Measurements from ENCODE around the gene FAM227A. TPM values are rescaled to one million over a fixed set of nuclear protein-coding genes. Genes with fewer than 3 reads are reported as not detected.
A peak's percentile ranks its signal among the peaks of the same experiment; 100 is the strongest.

FAM227A gene
- total RNA-seq, 1 donor from 2014 or later = 1.0 TPM

DNA sequence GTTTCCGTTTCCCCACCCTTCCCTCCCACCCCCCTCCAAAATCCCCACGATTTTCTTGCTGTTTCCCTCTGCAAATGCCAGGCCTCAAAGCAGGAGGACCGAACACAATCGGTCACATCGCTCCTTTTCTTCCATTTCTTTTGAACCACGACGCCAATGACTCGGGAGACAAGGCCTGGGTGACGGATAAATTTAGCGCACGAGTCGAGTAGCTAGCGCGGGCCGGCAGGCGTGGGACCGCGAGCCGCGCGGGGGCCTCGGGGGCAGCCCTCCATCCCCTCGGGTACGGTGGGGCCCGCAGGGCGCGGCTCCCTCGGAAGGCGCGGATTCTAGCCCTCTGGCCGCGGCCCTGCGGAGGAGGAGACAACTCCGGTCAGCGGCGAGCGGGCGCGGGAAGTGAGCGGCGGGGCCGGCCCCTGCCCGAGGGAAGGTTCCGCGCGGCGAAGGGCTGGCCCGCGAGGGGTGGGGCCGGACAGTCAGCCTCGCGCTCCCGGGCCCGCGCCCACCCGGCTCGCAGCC, 44.1 kb upstream of the FAM227A start:
- peak overlapping the region; percentile 85 for H3K4me3 ChIP-seq
- H3K4me1 ChIP-seq = peaks cover 68% of the 10 kb centered on the region
- H3K27ac ChIP-seq (replicated peaks) = peak overlapping the region; percentile 95

DNA sequence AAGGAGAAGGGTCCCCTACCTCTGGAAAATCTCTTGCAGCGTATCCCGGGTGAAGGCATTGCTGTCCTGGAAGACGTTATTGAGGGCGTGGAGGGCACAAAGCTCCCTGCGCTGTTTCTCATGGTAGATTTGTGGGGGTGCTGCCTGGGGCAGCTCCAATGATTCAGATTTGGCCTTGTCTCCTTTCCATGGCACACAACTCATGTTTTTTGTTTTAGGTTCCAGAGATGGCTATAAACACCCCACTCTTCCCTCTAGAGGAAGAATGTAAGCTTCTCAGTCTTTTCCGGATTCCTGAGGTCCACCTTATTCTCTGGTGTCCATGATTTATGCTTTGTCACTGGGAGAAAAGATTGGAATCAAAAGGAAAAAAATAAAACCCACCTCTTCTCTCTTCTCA, 43.6 kb upstream of the FAM227A start:
- TF ChIP-seq, protein P1, sequence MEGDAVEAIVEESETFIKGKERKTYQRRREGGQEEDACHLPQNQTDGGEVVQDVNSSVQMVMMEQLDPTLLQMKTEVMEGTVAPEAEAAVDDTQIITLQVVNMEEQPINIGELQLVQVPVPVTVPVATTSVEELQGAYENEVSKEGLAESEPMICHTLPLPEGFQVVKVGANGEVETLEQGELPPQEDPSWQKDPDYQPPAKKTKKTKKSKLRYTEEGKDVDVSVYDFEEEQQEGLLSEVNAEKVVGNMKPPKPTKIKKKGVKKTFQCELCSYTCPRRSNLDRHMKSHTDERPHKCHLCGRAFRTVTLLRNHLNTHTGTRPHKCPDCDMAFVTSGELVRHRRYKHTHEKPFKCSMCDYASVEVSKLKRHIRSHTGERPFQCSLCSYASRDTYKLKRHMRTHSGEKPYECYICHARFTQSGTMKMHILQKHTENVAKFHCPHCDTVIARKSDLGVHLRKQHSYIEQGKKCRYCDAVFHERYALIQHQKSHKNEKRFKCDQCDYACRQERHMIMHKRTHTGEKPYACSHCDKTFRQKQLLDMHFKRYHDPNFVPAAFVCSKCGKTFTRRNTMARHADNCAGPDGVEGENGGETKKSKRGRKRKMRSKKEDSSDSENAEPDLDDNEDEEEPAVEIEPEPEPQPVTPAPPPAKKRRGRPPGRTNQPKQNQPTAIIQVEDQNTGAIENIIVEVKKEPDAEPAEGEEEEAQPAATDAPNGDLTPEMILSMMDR (IDR thresholded peaks at IDR 0.05; ENCODE audit: borderline replicate concordance) = no peak
- DNase-seq = no peak
- intact Hi-C loops (cut with micrococcal nuclease) = no loop called here
- Histone ChIP-seq H3K27me3 (ENCODE audit: low read depth) (no peaks in the 10 kb centered on the region), H3K9me3 (replicated peaks) (no peaks in the 10 kb centered on the region), H3K36me3 (no peaks in the 10 kb centered on the region), H3K4me1 (peaks cover 69% of the 10 kb centered on the region), H3K27ac (replicated peaks) (peak overlapping the region; percentile 95), H3K4me3 (peak overlapping the region; percentile 85)

More for the DNA sequence above, 44.1 kb upstream of the FAM227A start:
- DNase-seq = peak; percentile 74
- TF ChIP-seq, protein P1 (IDR thresholded peaks at IDR 0.05; ENCODE audit: borderline replicate concordance) = no peak
- H3K27me3 ChIP-seq (ENCODE audit: low read depth) = no peaks in the 10 kb centered on the region
- H3K36me3 ChIP-seq = no peaks in the 10 kb centered on the region
- intact Hi-C loops (cut with micrococcal nuclease) = no loop called here
- H3K9me3 ChIP-seq (replicated peaks) = no peaks in the 10 kb centered on the region

- Histone ChIP-seq H3K27ac (replicated peaks) (peak overlapping the region; percentile 95), H3K27me3 (ENCODE audit: low read depth) (no peaks in the 10 kb centered on the region), H3K4me1 (peaks cover 71% of the 10 kb centered on the region), H3K4me3 (peak overlapping the region; percentile 85), H3K9me3 (replicated peaks) (no peaks in the 10 kb centered on the region), H3K36me3 (peaks cover 6% of the 10 kb centered on the region)
- TF ChIP-seq, protein P1 (IDR thresholded peaks at IDR 0.05; ENCODE audit: borderline replicate concordance) = no peak
- DNase-seq = no peak
- intact Hi-C loops (cut with micrococcal nuclease) = no loop called here
These were observed 43.0 kb upstream of the FAM227A start for GRCh38 chr22:38699143-38699542.

GRCh38 chr22:38698407-38699094, 42.4 kb upstream of the FAM227A start:
- intact Hi-C loops (cut with micrococcal nuclease) = no loop called here
- H3K27ac ChIP-seq (replicated peaks) = peak overlapping the region; percentile 95
- no peaks in the 10 kb centered on the region for H3K27me3 ChIP-seq (ENCODE audit: low read depth)
- peaks cover 9% of the 10 kb centered on the region for H3K36me3 ChIP-seq
- no peak for DNase-seq
- H3K4me1 ChIP-seq = peaks cover 75% of the 10 kb centered on the region
- no peaks in the 10 kb centered on the region for H3K9me3 ChIP-seq (replicated peaks)
- TF ChIP-seq, protein P1 (IDR thresholded peaks at IDR 0.05; ENCODE audit: borderline replicate concordance) = no peak
- peak overlapping the region; percentile 85 for H3K4me3 ChIP-seq

DNA sequence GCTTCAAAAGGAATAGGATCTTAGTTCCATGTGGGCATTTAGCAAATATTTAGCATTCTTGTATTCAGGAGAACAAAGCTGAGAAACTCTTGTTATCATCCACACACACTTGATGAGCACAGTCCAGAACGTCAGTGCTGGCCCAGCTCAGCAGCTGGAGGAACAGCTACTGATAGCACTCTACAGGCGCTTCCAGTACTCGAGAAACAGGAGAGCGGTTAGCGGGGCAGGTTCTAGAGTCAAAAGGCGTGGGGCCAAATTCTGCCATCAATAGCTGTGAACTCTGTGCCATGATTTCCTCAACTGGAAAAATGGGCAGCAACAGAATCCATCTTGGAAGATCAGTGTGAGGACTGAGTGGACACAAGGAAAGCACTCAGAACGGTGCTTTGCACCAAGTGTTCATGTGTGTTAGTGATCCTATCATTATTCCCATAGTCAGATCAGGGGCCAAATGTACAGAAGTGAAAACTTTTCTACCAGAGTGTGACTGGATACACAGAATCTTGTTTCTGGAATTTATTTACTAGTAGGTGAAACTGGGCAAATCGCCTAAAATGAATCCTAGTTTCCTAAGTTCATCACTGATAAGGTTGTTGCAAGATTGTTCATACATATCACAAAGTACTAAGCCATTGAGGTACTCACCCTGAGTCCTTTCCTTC, 41.4 kb upstream of the FAM227A start:
- peak overlapping the region; percentile 85 for H3K4me3 ChIP-seq
- no peaks in the 10 kb centered on the region for H3K27me3 ChIP-seq (ENCODE audit: low read depth)
- H3K4me1 ChIP-seq = peaks cover 79% of the 10 kb centered on the region
- TF ChIP-seq, protein P1 (IDR thresholded peaks at IDR 0.05; ENCODE audit: borderline replicate concordance) = no peak
- peaks cover 9% of the 10 kb centered on the region for H3K36me3 ChIP-seq
- intact Hi-C loops (cut with micrococcal nuclease) = no loop called here
- peak overlapping the region; percentile 95 for H3K27ac ChIP-seq (replicated peaks)
- DNase-seq = no peak
- H3K9me3 ChIP-seq (replicated peaks) = no peaks in the 10 kb centered on the region

Measured in left ventricle myocardium inferior (tissue), 1 donor.